ENCODE results near the gene VPS8.

DNA sequence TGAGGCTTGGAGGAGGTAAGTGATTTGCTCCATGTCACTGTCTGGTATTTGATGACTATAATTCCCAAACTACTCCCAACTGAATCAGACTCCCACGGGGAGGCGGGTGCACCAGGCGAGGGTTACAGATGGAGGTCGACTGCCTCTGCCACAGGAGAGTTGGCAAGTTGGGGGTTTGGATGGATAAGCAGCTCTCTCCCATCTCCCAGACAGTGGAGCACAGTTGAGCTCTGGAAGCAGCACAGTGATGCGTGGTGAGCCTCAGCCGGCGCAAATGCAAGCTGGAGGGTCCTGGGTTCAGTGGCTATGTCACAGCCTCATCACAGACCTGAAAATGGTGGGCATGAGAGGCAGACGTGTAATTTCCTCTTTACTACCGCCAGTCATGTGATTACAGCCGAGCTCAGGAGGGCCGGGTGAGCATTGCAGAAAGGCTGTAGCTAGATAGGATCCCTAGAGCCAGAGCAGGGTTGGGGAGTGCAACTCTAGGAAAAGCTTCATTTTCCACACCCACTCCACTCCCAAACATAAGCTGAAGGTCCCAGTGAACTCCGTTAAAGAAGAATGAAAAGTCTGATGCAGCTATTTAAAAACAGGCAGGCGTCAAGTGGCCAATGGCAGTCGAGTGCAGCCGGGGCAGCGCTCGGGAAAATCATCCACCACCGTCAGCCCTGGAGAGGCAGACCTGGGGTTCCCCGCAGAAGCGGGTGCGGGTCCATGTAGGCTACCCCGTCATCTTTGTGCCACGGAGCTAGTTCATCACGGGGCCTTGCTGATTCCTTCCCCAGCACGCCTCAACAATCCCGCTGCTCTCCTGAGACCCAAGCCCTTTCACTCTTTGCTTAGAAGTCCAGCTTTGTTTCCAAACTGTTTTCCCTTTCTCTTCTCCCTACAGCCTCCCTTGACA, 33.3 kb upstream of the VPS8 start:
- TF ChIP-seq PAX5 (IDR thresholded peaks at IDR 0.05; ENCODE audit: insufficient read depth, low read length, severe bottlenecking) (no peak), POLR2A (IDR thresholded peaks at IDR 0.05; ENCODE audit: low read depth, low read length) (no peak), POLR2AphosphoS5 (IDR thresholded peaks at IDR 0.05; ENCODE audit: low read depth, low read length) (no peak), TAF1 (IDR thresholded peaks at IDR 0.05; ENCODE audit: low read depth, low read length) (no peak), SPI1 (IDR thresholded peaks at IDR 0.05; ENCODE audit: low read depth, low read length) (no peak), POU2F2 (IDR thresholded peaks at IDR 0.05; ENCODE audit: low read depth, low read length) (no peak)

Data from GM12891 (cell line).